Liver (tissue), 9 donors: ENCODE measurements around the gene MAGI1. TPM values are rescaled to one million over a fixed set of nuclear protein-coding genes. Genes with fewer than 3 reads are reported as not detected.

Experiments used
- DNase-seq: peaks from one replicate; pipeline ENCODE4 v3.0.0-alpha.2; 2017; ENCODE audit warnings: low spot score
- H3K27ac ChIP-seq, 2 donors: one replicate each; pipeline ENCODE4 v1.7.0; 2013; ENCODE audit warnings: inconsistent platforms in 2 of 2, low read length in 2 of 2, control low read depth in 1 of 2, low read depth in 1 of 2, mild to moderate bottlenecking in 1 of 2
- H3K27me3 ChIP-seq, 4 donors: one replicate each; pipeline versions ENCODE4 v1.6.1 to v1.7.0; 2013; ENCODE audit warnings: low read length in 3 of 4, inconsistent platforms in 1 of 4, mild to moderate bottlenecking in 1 of 4, moderate library complexity in 1 of 4; ENCODE audit not compliant: control insufficient read depth in 4 of 4, insufficient read depth in 4 of 4
- H3K36me3 ChIP-seq, 4 donors: one replicate each; pipeline versions ENCODE4 v1.6.1 to v1.7.0; 2013; ENCODE audit warnings: low read length in 3 of 4, mild to moderate bottlenecking in 3 of 4, low read depth in 1 of 4, moderate library complexity in 1 of 4; ENCODE audit not compliant: control insufficient read depth in 4 of 4, insufficient read depth in 3 of 4
- H3K4me1 ChIP-seq, 4 donors: one replicate each; pipeline versions ENCODE4 v1.6.1 to v1.7.0; 2013; ENCODE audit warnings: low read length in 3 of 4, mild to moderate bottlenecking in 3 of 4, moderate library complexity in 1 of 4; ENCODE audit not compliant: control insufficient read depth in 4 of 4, insufficient read depth in 4 of 4
- H3K4me3 ChIP-seq, 3 donors: one replicate each; pipeline versions ENCODE4 v1.6.1 to v1.7.0; 2013; ENCODE audit warnings: low read length in 3 of 3, control low read depth in 1 of 3, low read depth in 1 of 3, mild to moderate bottlenecking in 1 of 3
- H3K9ac ChIP-seq, 2 donors: one replicate each; pipeline ENCODE4 v1.7.0; 2013; ENCODE audit warnings: low read length in 2 of 2, mild to moderate bottlenecking in 2 of 2, moderate library complexity in 2 of 2, control low read depth in 1 of 2, low read depth in 1 of 2
- H3K9me3 ChIP-seq, 4 donors: one replicate each; pipeline versions ENCODE4 v1.6.1 to v1.7.0; 2013; ENCODE audit warnings: low read length in 3 of 4; ENCODE audit not compliant: control insufficient read depth in 4 of 4
- EGR1 ChIP-seq, 2 donors: IDR thresholded peaks; 2 replicates each; pipeline ENCODE4 v1.6.1; 2016 to 2018; ENCODE audit warnings: antibody characterized with exemption in 2 of 2, low read depth in 2 of 2
- FOXA1 ChIP-seq: IDR thresholded peaks from 2 replicates; pipeline ENCODE4 v1.6.1; 2016; ENCODE audit warnings: antibody characterized with exemption
- FOXA2 ChIP-seq: IDR thresholded peaks from 2 replicates; pipeline ENCODE4 v1.6.1; 2016; ENCODE audit warnings: antibody characterized with exemption
- GABPA ChIP-seq, 2 donors: IDR thresholded peaks in 1 of 2; conservative IDR thresholded peaks in 1 of 2; 2 replicates each; pipeline ENCODE4 v1.6.1; 2016; ENCODE audit warnings: antibody characterized with exemption in 2 of 2, mild to moderate bottlenecking in 1 of 2, moderate library complexity in 1 of 2
- HNF4A ChIP-seq, 2 donors: conservative IDR thresholded peaks; 2 replicates each; pipeline ENCODE4 v1.6.1; 2016; ENCODE audit warnings: antibody characterized with exemption in 2 of 2, mild to moderate bottlenecking in 2 of 2
- HNF4G ChIP-seq: IDR thresholded peaks from 2 replicates; pipeline ENCODE4 v1.6.1; 2016; ENCODE audit warnings: antibody characterized with exemption
- JUND ChIP-seq, 2 donors: IDR thresholded peaks; 2 replicates each; pipeline ENCODE4 v1.6.1; 2016; ENCODE audit warnings: antibody characterized with exemption in 2 of 2
- NR2F2 ChIP-seq: IDR thresholded peaks from 2 replicates; pipeline ENCODE4 v1.6.1; 2016; ENCODE audit warnings: antibody characterized with exemption
- RAD21 ChIP-seq, 2 donors: IDR thresholded peaks; 2 replicates each; pipeline ENCODE4 v1.6.1; 2016; ENCODE audit warnings: antibody characterized with exemption in 2 of 2, mild to moderate bottlenecking in 2 of 2
- REST ChIP-seq: IDR thresholded peaks from 2 replicates; pipeline ENCODE4 v1.6.1; 2016; ENCODE audit warnings: antibody characterized with exemption, mild to moderate bottlenecking
- RXRA ChIP-seq, 2 donors: IDR thresholded peaks; 2 replicates each; pipeline ENCODE4 v1.6.1; 2017 to 2018; ENCODE audit warnings: antibody characterized with exemption in 2 of 2, mild to moderate bottlenecking in 1 of 2
- SP1 ChIP-seq: IDR thresholded peaks from 2 replicates; pipeline ENCODE4 v1.6.1; 2018; ENCODE audit warnings: antibody characterized with exemption, mild to moderate bottlenecking
- TAF1 ChIP-seq: conservative IDR thresholded peaks from 2 replicates; pipeline ENCODE4 v1.6.1; 2016; ENCODE audit warnings: antibody characterized with exemption, mild to moderate bottlenecking
- YY1 ChIP-seq: IDR thresholded peaks from 2 replicates; pipeline ENCODE4 v1.6.1; 2016; ENCODE audit warnings: antibody characterized with exemption, mild to moderate bottlenecking
- WGBS: extraction: QIAGEN DNeasy Blood & Tissue Kit; methylation state at CpG from one replicate; pipeline ENCODE4 v1.1.7; 2013; 5-methylcytosine and 5-hydroxymethylcytosine counted together
- polyA plus RNA-seq, 2 donors: library from polyadenylated mRNA; stranded (reverse) in 1 of 2; unstranded in 1 of 2; fragments of 200-250 nt in 1 of 2; fragments of >200 nt in 1 of 2; fragmentation: Nextera tagmentation in 1 of 2; extraction: Ambion mirVana in 1 of 2; gene quantifications; one replicate each; pipeline versions ENCODE4 v1.2.1 to v1.2.3, GENCODE V29; 2013 to 2015
- total RNA-seq, 2 donors: library from RNA; depleted of rRNA; stranded (reverse); fragments of >200 nt; gene quantifications; one replicate each; pipeline ENCODE4 v1.2.3, GENCODE V29; 2014
- TF ChIP-seq, protein P1 (sequence below): IDR thresholded peaks from 2 replicates; pipeline ENCODE4 v1.6.1; 2016; ENCODE audit warnings: antibody characterized with exemption
- TF ChIP-seq, protein P2 (sequence below): IDR thresholded peaks from 2 replicates; pipeline ENCODE4 v1.6.1; 2016; ENCODE audit warnings: antibody characterized with exemption
- donor health status: healthy.
- donor health status: healthy.
- donor health status: healthy.
- donor health status: healthy.
- donor health status: healthy.

Gene MAGI1
- total and polyA plus RNA-seq, 4 donors = 9.6 to 68.8 (median 14.0) TPM

GRCh38 chr3:65385805-65386204, 652.9 kb downstream of the MAGI1 start:
- no peaks in the 10 kb centered on the region for H3K27me3 ChIP-seq
- no peaks in the 10 kb centered on the region for H3K9me3 ChIP-seq
- H3K27ac ChIP-seq = no peak overlapping the region
- no peaks in the 10 kb centered on the region for H3K4me1 ChIP-seq
- 93% methylated on average over 4 of the region's 4 CpGs for WGBS
- peaks cover 3 to 37% (median 20%) of the 10 kb centered on the region in 4 donors for H3K36me3 ChIP-seq
- H3K9ac ChIP-seq = no peak overlapping the region
- no peak overlapping the region for H3K4me3 ChIP-seq
- DNase-seq = no peak
- TF ChIP-seq SP1 (no peak), TAF1 (no peak), RXRA (IDR thresholded peaks at IDR 0.05) (no peak), NR2F2 (no peak), EGR1 (IDR thresholded peaks at IDR 0.05; ENCODE audit: low read depth in 2 of 2) (no peak), RAD21 (IDR thresholded peaks at IDR 0.05) (no peak), HNF4A (conservative IDR thresholded peaks at IDR 0.05) (no peak), JUND (IDR thresholded peaks at IDR 0.05) (no peak), GABPA (IDR thresholded peaks at IDR 0.05 in 1 of 2, conservative IDR thresholded peaks at IDR 0.05 in 1 of 2) (no peak), HNF4G (no peak), YY1 (no peak), FOXA2 (no peak), FOXA1 (no peak)
- TF ChIP-seq, protein P1, sequence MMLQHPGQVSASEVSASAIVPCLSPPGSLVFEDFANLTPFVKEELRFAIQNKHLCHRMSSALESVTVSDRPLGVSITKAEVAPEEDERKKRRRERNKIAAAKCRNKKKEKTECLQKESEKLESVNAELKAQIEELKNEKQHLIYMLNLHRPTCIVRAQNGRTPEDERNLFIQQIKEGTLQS = no peak
- TF ChIP-seq, protein P2, sequence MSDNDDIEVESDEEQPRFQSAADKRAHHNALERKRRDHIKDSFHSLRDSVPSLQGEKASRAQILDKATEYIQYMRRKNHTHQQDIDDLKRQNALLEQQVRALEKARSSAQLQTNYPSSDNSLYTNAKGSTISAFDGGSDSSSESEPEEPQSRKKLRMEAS = no peak

- DNase-seq = no peak
- TF ChIP-seq REST (no peak), EGR1 (IDR thresholded peaks at IDR 0.05; ENCODE audit: low read depth in 2 of 2) (no peak), NR2F2 (no peak), RAD21 (IDR thresholded peaks at IDR 0.05) (no peak), YY1 (no peak)
- TF ChIP-seq, protein P2 = no peak
These were observed 657.2 kb downstream of the MAGI1 start for GRCh38 chr3:65381496-65382010.

More at GRCh38 chr3:65381496-65382010, 657.2 kb downstream of the MAGI1 start:
- Histone ChIP-seq H3K36me3 (peaks cover 10 to 37% (median 30%) of the 10 kb centered on the region in 4 donors), H3K27me3 (no peaks in the 10 kb centered on the region), H3K9me3 (no peaks in the 10 kb centered on the region), H3K27ac (no peak overlapping the region), H3K4me1 (no peaks in the 10 kb centered on the region), H3K9ac (no peak overlapping the region), H3K4me3 (no peak overlapping the region)
- WGBS = 95% methylated on average over 10 of the region's 10 CpGs
